CD4-positive, alpha-beta T cell (primary cell): ENCODE results near the gene CAD. TPM values are rescaled to one million over a fixed set of nuclear protein-coding genes. Genes with fewer than 3 reads are reported as not detected.
"Not testable (repeated sequence)": the region's sequence is repeated elsewhere in the genome, so short reads cannot be mapped to it uniquely, and the experiment has no call there.

Experiments
- ATAC-seq: fragments of 200-7000 bp; cut with Tn5 transposase; one replicate; pipeline ENCODE4 v1.10.0; 2022; ENCODE audit warnings: mild to moderate bottlenecking; ENCODE audit not compliant: poor library complexity
- CTCF ChIA-PET: fragments of 350-600 bp; sonication (Branson Sonifier 250); formaldehyde crosslinking; loops from one replicate; lab custom pipeline; 2021; ENCODE audit warnings: antibody characterized with exemption, inconsistent platforms; lab: Charles Lee
- POLR2A ChIA-PET: fragments of 350-600 bp; sonication (Branson Sonifier 250); formaldehyde crosslinking; loops from one replicate; lab custom pipeline; 2021; ENCODE audit warnings: antibody characterized with exemption, inconsistent platforms; lab: Charles Lee
- DNase-seq, 14 experiments: peaks; one replicate each; pipeline ENCODE4 v3.0.0-alpha.2; 2013 to 2020; ENCODE audit warnings: mixed read lengths in 2 of 14
- H3K27ac ChIP-seq, 2 donors: one replicate each; pipeline versions ENCODE4 v1.5.1 to v1.7.0; 2013; ENCODE audit warnings: low read length in 2 of 2, low read depth in 1 of 2, mild to moderate bottlenecking in 1 of 2
- H3K27me3 ChIP-seq, 2 experiments: 1 replicate in 1 of 2; 2 replicates in 1 of 2; pipeline versions ENCODE4 v1.6.1 to v1.7.0; 2013; ENCODE audit warnings: low read length in 2 of 2, control low read depth in 1 of 2, mild to moderate bottlenecking in 1 of 2, moderate library complexity in 1 of 2; ENCODE audit not compliant: insufficient read depth in 2 of 2, control insufficient read depth in 1 of 2
- H3K36me3 ChIP-seq: one replicate; pipeline ENCODE4 v1.6.1; 2013; ENCODE audit warnings: low read length, control low read depth; ENCODE audit not compliant: insufficient read depth
- H3K4me1 ChIP-seq: one replicate; pipeline ENCODE4 v1.6.1; 2013; ENCODE audit warnings: low read length, control low read depth; ENCODE audit not compliant: insufficient read depth
- H3K4me3 ChIP-seq: one replicate; pipeline ENCODE4 v1.5.1; 2013; ENCODE audit warnings: mild to moderate bottlenecking, low read length, moderate library complexity
- H3K9me3 ChIP-seq, 2 experiments: 1 replicate in 1 of 2; 2 replicates in 1 of 2; pipeline versions ENCODE4 v1.6.1 to v1.7.0; 2013; ENCODE audit warnings: low read length in 2 of 2, mild to moderate bottlenecking in 2 of 2, control low read depth in 1 of 2, moderate library complexity in 1 of 2; ENCODE audit not compliant: control insufficient read depth in 1 of 2, insufficient read depth in 1 of 2
- H3K27ac Mint-ChIP-seq: one replicate; pipeline ENCODE4 v1.8.0; 2020; ENCODE audit warnings: mixed read lengths
- H3K27me3 Mint-ChIP-seq: one replicate; pipeline ENCODE4 v1.8.0; 2021; ENCODE audit warnings: mixed read lengths
- H3K36me3 Mint-ChIP-seq: one replicate; pipeline ENCODE4 v1.8.0; 2021; ENCODE audit warnings: low read depth, mixed read lengths
- H3K4me1 Mint-ChIP-seq: one replicate; pipeline ENCODE4 v1.8.0; 2021; ENCODE audit warnings: low read depth, mixed read lengths
- H3K4me3 Mint-ChIP-seq: one replicate; pipeline ENCODE4 v1.8.0; 2020; ENCODE audit warnings: mild to moderate bottlenecking, mixed read lengths
- H3K9me3 Mint-ChIP-seq: one replicate; pipeline ENCODE4 v1.8.0; 2020; ENCODE audit warnings: mixed read lengths
- intact Hi-C, 2 experiments: fragments of 100-400 bp; cut with DNase I in 1 of 2; cut with micrococcal nuclease in 1 of 2; formaldehyde crosslinking; loops; one replicate each; pipeline versions ENCODE4 v1.15.1 to v1.9.0; 2023 to 2025; cut with DNase I, micrococcal nuclease
- total RNA-seq, 174 experiments: library from RNA in 2 of 174; stranded (reverse) in 2 of 174; gene quantifications; one replicate each; pipeline ENCODE4 v1.2.3 and lab custom pipeline; 2021 to 2026
- TF ChIP-seq, protein P1 (sequence below): fragments of 200-600 bp; IDR thresholded peaks from one replicate; pipeline ENCODE4 v1.8.0; 2022; ENCODE audit warnings: antibody characterized with exemption, mild to moderate bottlenecking

CAD gene
- total RNA-seq, 2 experiments from 2014 or later: 20.0 to 20.3 TPM

DNA sequence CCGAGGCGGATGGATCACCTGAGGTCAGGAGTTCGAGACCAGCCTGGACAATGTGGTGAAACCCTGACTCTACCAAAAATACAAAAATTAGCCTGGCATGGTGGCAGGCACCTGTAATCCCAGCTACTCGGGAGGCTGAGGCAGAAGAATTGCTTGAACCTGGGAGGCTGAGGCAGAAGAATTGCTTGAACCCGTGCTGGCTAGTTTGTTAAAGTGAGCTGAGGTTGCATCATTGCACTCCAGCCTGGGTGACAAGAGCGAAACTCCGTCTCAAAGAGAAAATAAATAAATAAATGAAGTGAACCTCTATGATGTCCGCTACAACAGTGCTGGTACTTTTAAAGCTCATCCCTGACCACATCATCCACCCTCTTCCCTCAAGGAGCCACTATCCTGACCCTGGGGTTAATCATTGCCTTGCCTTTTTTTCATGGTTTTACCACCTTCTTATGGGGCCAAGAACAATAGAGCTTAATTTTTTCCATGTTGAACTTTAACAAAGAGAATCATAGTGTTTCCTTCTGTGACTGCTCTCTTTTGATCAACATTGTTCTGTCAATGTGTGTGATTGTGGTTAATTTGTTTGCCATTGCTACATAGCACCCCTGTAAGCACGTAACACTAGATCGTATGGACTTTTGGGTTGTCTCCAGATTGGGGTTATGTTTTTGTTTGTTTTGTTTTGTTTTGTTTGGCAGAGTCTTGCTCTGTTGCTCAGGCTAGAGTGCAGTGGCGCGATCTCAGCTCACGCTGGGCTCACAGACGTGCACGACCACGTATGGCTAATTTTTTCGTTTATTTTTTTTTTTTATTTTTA, 22.4 kb upstream of the CAD start:
- POLR2A ChIA-PET: no interaction called here

DNA sequence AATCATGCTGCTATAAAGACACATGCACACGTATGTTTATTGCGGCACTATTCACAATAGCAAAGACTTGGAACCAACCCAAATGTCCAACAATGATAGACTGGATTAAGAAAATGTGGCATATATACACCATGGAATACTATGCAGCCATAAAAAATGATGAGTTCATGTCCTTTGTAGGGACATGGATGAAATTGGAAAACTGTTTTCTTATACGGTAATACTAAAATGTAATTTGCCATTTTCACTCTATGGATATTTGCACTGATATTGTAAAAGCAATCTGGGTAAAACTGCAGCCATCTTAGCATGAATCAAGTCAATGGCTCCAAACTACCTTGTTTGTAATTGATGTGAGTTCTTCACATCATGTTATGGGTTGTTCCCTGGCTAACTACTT, 21.4 kb upstream of the CAD start:
- H3K36me3 ChIP-seq, DNase-seq, H3K4me1 Mint-ChIP-seq, H3K9me3 Mint-ChIP-seq, H3K4me3 Mint-ChIP-seq, CTCF ChIA-PET, ATAC-seq, H3K9me3 ChIP-seq, POLR2A ChIA-PET, H3K27ac ChIP-seq, H3K4me1 ChIP-seq, H3K4me3 ChIP-seq, H3K27me3 ChIP-seq, H3K27ac Mint-ChIP-seq, H3K27me3 Mint-ChIP-seq: not testable (repeated sequence)
- intact Hi-C loops: loop anchor here in 1 of 2 experiments (5.0 kb wide), 1 partner anchor 43 kb away; no protein-coding TSS in a partner anchor
- peaks cover 23% of the 10 kb centered on the region for H3K36me3 Mint-ChIP-seq

More for the DNA sequence above, 22.4 kb upstream of the CAD start:
- H3K27me3 Mint-ChIP-seq: peaks cover 7% of the 10 kb centered on the region
- ATAC-seq (no peak), DNase-seq (no peak)
- no peaks in the 10 kb centered on the region for H3K4me1 ChIP-seq
- TF ChIP-seq, protein P1, sequence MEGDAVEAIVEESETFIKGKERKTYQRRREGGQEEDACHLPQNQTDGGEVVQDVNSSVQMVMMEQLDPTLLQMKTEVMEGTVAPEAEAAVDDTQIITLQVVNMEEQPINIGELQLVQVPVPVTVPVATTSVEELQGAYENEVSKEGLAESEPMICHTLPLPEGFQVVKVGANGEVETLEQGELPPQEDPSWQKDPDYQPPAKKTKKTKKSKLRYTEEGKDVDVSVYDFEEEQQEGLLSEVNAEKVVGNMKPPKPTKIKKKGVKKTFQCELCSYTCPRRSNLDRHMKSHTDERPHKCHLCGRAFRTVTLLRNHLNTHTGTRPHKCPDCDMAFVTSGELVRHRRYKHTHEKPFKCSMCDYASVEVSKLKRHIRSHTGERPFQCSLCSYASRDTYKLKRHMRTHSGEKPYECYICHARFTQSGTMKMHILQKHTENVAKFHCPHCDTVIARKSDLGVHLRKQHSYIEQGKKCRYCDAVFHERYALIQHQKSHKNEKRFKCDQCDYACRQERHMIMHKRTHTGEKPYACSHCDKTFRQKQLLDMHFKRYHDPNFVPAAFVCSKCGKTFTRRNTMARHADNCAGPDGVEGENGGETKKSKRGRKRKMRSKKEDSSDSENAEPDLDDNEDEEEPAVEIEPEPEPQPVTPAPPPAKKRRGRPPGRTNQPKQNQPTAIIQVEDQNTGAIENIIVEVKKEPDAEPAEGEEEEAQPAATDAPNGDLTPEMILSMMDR: no peak
- H3K4me3 Mint-ChIP-seq: no peak overlapping the region
- no peaks in the 10 kb centered on the region for H3K27me3 ChIP-seq
- H3K36me3 Mint-ChIP-seq: peaks cover 12% of the 10 kb centered on the region
- CTCF ChIA-PET: no interaction called here
- H3K27ac ChIP-seq: no peak overlapping the region
- intact Hi-C loops: loop anchor here in 1 of 2 experiments (5.0 kb wide), 1 partner anchor 42 kb away; no protein-coding TSS in a partner anchor
- H3K9me3 Mint-ChIP-seq: no peaks in the 10 kb centered on the region
- no peaks in the 10 kb centered on the region for H3K36me3 ChIP-seq
- H3K4me1 Mint-ChIP-seq: no peaks in the 10 kb centered on the region
- no peak overlapping the region for H3K4me3 ChIP-seq
- H3K9me3 ChIP-seq: no peaks in the 10 kb centered on the region
- no peak overlapping the region for H3K27ac Mint-ChIP-seq

DNA sequence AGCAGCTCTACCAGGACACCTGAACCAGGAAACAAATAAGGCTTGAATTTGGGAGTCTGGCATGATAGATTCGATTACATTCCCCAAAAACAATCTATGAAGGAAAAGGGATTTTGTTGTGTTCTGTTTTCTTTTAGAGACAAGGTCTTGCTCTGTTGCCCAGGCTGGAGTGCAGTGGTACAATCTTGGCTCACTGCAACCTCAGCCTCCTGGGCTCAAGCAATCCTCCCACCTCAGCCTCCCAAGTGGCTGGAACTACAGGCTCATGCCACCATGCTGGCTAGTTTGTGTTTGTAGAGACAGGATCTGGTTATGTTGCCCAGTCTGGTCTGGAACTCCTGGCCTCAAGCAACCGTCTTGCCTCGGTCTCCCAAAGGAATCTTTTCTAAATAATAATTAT, 19.1 kb upstream of the CAD start:
- Mint-ChIP-seq H3K36me3 (peaks cover 45% of the 10 kb centered on the region), H3K27ac (peak overlapping the region; percentile 53)
- H3K4me1 ChIP-seq, H3K27me3 ChIP-seq, H3K27me3 Mint-ChIP-seq, ATAC-seq, H3K27ac ChIP-seq, DNase-seq, H3K4me3 ChIP-seq, POLR2A ChIA-PET, H3K4me1 Mint-ChIP-seq, H3K4me3 Mint-ChIP-seq, CTCF ChIA-PET, H3K9me3 Mint-ChIP-seq, H3K9me3 ChIP-seq: not testable (repeated sequence)
- H3K36me3 ChIP-seq: peaks cover 18% of the 10 kb centered on the region
- intact Hi-C loops: loop anchor here in 1 of 2 experiments (5.0 kb wide), 1 partner anchor 46 kb away; no protein-coding TSS in a partner anchor

DNA sequence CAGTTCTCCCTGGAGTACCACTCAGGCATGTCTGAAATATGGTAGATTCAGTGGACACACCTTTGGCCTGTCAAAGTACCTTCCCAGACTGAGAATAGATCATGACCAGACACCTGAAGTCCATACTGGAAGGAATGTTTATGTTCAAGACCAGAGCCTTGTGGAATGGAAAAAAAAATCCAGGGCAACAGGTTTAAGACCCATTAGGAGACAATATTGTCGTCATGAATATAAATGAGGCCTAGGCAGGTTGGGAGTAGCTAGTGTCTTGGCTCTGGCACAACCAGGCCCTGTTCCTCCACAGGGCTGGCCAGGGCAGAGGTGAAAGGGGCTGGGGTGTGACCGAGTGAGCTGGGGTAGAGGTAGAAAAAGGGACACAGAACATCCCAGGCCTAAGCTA, 18.5 kb upstream of the CAD start:
- H3K4me1 Mint-ChIP-seq: no peaks in the 10 kb centered on the region
- POLR2A ChIA-PET: no interaction called here
- TF ChIP-seq, protein P1: no peak
- H3K4me3 Mint-ChIP-seq: no peak overlapping the region
- peak overlapping the region; percentile 53 for H3K27ac Mint-ChIP-seq
- CTCF ChIA-PET: no interaction called here
- H3K36me3 ChIP-seq: peaks cover 23% of the 10 kb centered on the region
- ATAC-seq: no peak
- DNase-seq: no peak
- H3K9me3 ChIP-seq: no peaks in the 10 kb centered on the region
- H3K4me1 ChIP-seq: no peaks in the 10 kb centered on the region
- intact Hi-C loops: loop anchor here in 1 of 2 experiments (5.0 kb wide), 1 partner anchor 46 kb away; no protein-coding TSS in a partner anchor
- H3K4me3 ChIP-seq: no peak overlapping the region
- H3K9me3 Mint-ChIP-seq: no peaks in the 10 kb centered on the region
- H3K27me3 ChIP-seq: no peaks in the 10 kb centered on the region
- H3K27me3 Mint-ChIP-seq: no peaks in the 10 kb centered on the region
- H3K27ac ChIP-seq: no peak overlapping the region
- peaks cover 50% of the 10 kb centered on the region for H3K36me3 Mint-ChIP-seq
